Fibroblast of pulmonary artery (primary cell): Measurements from ENCODE around the gene LRRC71.

ENCODE experiments used
- DNase-seq: peaks from one replicate; pipeline ENCODE4 v3.0.0-alpha.2; 2010; ENCODE audit warnings: low read depth
- H3K4me3 ChIP-seq: replicated peaks from 2 replicates; pipeline ENCODE4 v1.5.1; 2011; ENCODE audit warnings: low read depth, mild to moderate bottlenecking, control low read depth, low read length, moderate library complexity
- TF ChIP-seq, protein P1 (sequence below): IDR thresholded peaks from 2 replicates; pipeline ENCODE4 v1.5.1; 2011; ENCODE audit warnings: mild to moderate bottlenecking, control low read depth, low read length, inconsistent platforms; ENCODE audit errors: missing control alignments

LRRC71 gene

GRCh38 chr1:156969496-156969895 is 49.1 kb downstream of the LRRC71 start:
- no peak for DNase-seq
- TF ChIP-seq, protein P1, sequence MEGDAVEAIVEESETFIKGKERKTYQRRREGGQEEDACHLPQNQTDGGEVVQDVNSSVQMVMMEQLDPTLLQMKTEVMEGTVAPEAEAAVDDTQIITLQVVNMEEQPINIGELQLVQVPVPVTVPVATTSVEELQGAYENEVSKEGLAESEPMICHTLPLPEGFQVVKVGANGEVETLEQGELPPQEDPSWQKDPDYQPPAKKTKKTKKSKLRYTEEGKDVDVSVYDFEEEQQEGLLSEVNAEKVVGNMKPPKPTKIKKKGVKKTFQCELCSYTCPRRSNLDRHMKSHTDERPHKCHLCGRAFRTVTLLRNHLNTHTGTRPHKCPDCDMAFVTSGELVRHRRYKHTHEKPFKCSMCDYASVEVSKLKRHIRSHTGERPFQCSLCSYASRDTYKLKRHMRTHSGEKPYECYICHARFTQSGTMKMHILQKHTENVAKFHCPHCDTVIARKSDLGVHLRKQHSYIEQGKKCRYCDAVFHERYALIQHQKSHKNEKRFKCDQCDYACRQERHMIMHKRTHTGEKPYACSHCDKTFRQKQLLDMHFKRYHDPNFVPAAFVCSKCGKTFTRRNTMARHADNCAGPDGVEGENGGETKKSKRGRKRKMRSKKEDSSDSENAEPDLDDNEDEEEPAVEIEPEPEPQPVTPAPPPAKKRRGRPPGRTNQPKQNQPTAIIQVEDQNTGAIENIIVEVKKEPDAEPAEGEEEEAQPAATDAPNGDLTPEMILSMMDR = no peak
- H3K4me3 ChIP-seq = no peak overlapping the region

- no peak overlapping the region for H3K4me3 ChIP-seq
- TF ChIP-seq, protein P1 = peak; percentile 27
- peak; percentile 31 for DNase-seq
These were observed 49.6 kb downstream of the LRRC71 start for GRCh38 chr1:156970017-156970416.

DNA sequence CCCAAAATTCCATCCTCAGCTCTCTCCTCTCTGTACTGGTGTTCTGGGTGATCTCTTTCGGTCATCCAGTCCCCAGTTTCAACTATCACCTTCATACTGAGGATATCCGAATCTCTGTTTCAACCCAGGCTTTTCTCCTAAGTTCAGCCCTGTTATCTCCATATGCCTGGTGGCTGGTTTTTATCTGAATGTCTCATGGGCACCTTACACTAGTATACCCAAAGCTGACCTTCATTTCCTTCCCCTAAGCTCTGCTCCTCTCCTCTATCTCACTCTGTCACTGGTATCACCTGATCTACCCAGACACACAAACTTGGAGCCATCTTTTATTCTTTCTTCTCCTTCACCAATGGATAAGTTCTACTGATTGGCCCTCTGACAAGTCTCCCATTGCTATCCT is 53.0 kb downstream of the LRRC71 start:
- TF ChIP-seq, protein P1 = no peak
- no peak overlapping the region for H3K4me3 ChIP-seq
- no peak for DNase-seq

DNA sequence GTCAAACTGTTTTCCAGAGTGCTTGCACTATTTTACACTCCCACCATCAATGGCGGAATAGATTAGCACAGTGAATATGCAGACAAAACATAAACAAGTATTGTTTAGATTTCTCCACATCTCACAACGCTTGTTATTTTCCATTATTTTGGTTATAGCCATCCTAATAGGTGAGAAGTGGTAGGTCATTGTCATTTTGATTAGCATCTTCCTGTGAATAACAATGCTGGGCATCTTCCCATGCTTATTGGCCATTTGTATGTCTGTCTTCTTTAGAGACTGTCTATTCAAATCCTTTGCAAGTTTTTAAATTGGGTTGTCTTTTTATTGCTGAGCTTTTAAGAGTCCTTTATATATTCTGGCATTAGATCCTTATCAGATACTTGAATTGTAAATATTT is 54.7 kb downstream of the LRRC71 start:
- H3K4me3 ChIP-seq = no peak overlapping the region
- DNase-seq = no peak
- TF ChIP-seq, protein P1 = no peak

DNA sequence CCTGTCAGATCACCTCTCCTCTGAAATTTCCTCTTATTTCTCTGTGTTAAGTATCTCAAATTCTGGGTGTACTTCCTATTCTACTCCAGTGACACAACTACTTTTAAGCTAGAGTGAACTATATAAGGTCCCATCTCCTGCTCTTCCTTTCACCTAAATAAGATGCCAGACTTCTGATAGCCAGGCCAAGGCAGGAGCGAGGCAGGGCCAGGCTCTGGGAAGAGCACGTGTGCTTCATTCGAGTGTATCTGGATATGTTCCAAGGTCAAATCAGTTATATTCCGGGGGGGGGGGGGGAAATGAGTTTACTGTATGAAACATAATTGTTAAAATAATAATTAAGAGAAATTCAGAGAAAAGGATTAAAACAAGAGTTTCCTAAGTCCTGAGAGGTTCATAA is 60.1 kb downstream of the LRRC71 start:
- TF ChIP-seq, protein P1 = no peak
- DNase-seq = no peak
- H3K4me3 ChIP-seq = no peak overlapping the region
